IMR-90 (cell line): ENCODE data around the gene CD79B. TPM values are rescaled to one million over a fixed set of nuclear protein-coding genes. Genes with fewer than 3 reads are reported as not detected.

Experiments used
- ATAC-seq: fragments of 200-7000 bp; cut with Tn5 transposase; 2 replicates; pipeline ENCODE4 v1.9.1; 2020; ENCODE audit warnings: low read depth, mild to moderate bottlenecking, moderate library complexity
- BruUV-seq: library from RNA; stranded (reverse); fragments of 400-500 nt; replicated peaks from 2 replicates; lab custom pipeline; 2021; lab: Mats Ljungman, UMichigan
- CTCF ChIA-PET: fragments of 300-600 bp; formaldehyde crosslinking; extraction: SDS; loops from one replicate; lab custom pipeline; 2021; ENCODE audit warnings: antibody characterized with exemption; lab: Yijun Ruan, JAX
- POLR2A ChIA-PET: fragments of 300-600 bp; sonication (Branson Sonifier 250); formaldehyde crosslinking; loops from one replicate; lab custom pipeline; 2022; ENCODE audit warnings: antibody characterized with exemption; ENCODE audit not compliant: unreplicated experiment; lab: Charles Lee
- DNase-seq: peaks from one replicate; pipeline ENCODE4 v3.0.0; 2013
- H2AFZ ChIP-seq: replicated peaks from 2 replicates; pipeline ENCODE3; 2013; ENCODE audit warnings: low read length, mild to moderate bottlenecking; ENCODE audit not compliant: poor library complexity
- H2AK5ac ChIP-seq: 2 replicates; pipeline ENCODE4 v1.6.1; 2013; ENCODE audit warnings: low read depth, low read length, inconsistent platforms
- H2AK9ac ChIP-seq: replicated peaks from 2 replicates; pipeline ENCODE3; 2013; ENCODE audit warnings: mild to moderate bottlenecking, low read depth, low read length, moderate library complexity; ENCODE audit not compliant: poor library complexity
- H2BK120ac ChIP-seq: 2 replicates; pipeline ENCODE4 v1.6.1; 2013; ENCODE audit warnings: low read depth, low read length, inconsistent platforms
- H2BK15ac ChIP-seq: 3 replicates; pipeline ENCODE4 v1.6.1; 2013; ENCODE audit warnings: low read depth, low read length, inconsistent platforms
- H2BK20ac ChIP-seq: 2 replicates; pipeline ENCODE4 v1.6.1; 2013; ENCODE audit warnings: low read depth, mild to moderate bottlenecking, inconsistent platforms, low read length, moderate library complexity
- H2BK5ac ChIP-seq: 2 replicates; pipeline ENCODE4 v1.6.1; 2013; ENCODE audit warnings: mild to moderate bottlenecking, low read depth, low read length, inconsistent platforms; ENCODE audit not compliant: poor library complexity, severe bottlenecking
- H3K14ac ChIP-seq: replicated peaks from 2 replicates; pipeline ENCODE4 v1.6.1; 2013; ENCODE audit warnings: low read depth, low read length, inconsistent platforms
- H3K18ac ChIP-seq: 2 replicates; pipeline ENCODE4 v1.6.1; 2013; ENCODE audit warnings: low read depth, low read length, control low read depth
- H3K23ac ChIP-seq: 2 replicates; pipeline ENCODE4 v1.6.1; 2013; ENCODE audit warnings: low read depth, low read length, inconsistent platforms
- H3K27ac ChIP-seq: 2 replicates; pipeline ENCODE4 v1.5.1; 2013; ENCODE audit warnings: mild to moderate bottlenecking, control low read depth, low read length; ENCODE audit not compliant: insufficient read depth
- H3K27me3 ChIP-seq: 2 replicates; pipeline ENCODE4 v1.6.1; 2013; ENCODE audit warnings: low read length; ENCODE audit not compliant: control insufficient read depth, insufficient read depth
- H3K36me3 ChIP-seq: 2 replicates; pipeline ENCODE4 v1.6.1; 2013; ENCODE audit warnings: low read length, mixed read lengths; ENCODE audit not compliant: control insufficient read depth, insufficient read depth
- H3K4ac ChIP-seq: 2 replicates; pipeline ENCODE4 v1.6.1; 2013; ENCODE audit warnings: low read depth, low read length, inconsistent platforms
- H3K4me1 ChIP-seq: 2 replicates; pipeline ENCODE4 v1.6.1; 2013; ENCODE audit warnings: low read length, mixed read lengths; ENCODE audit not compliant: control insufficient read depth, insufficient read depth
- H3K4me2 ChIP-seq: 2 replicates; pipeline ENCODE4 v1.6.1; 2013; ENCODE audit warnings: low read depth, mild to moderate bottlenecking, control low read depth, low read length, moderate library complexity
- H3K4me3 ChIP-seq: 2 replicates; pipeline ENCODE4 v1.5.1; 2013; ENCODE audit warnings: low read depth, mild to moderate bottlenecking, control low read depth, low read length, moderate library complexity; ENCODE audit not compliant: insufficient read depth
- H3K56ac ChIP-seq: 2 replicates; pipeline ENCODE4 v1.6.1; 2013; ENCODE audit warnings: low read length, inconsistent platforms; ENCODE audit not compliant: insufficient read depth; ENCODE audit errors: extremely low read depth
- H3K79me1 ChIP-seq, 2 experiments: 2 replicates each; pipeline ENCODE4 v1.6.1; 2013; ENCODE audit warnings: low read length in 2 of 2, inconsistent platforms in 1 of 2, low read depth in 1 of 2
- H3K9ac ChIP-seq: 2 replicates; pipeline ENCODE4 v1.6.1; 2013; ENCODE audit warnings: low read depth, low read length, control low read depth
- H3K9me1 ChIP-seq: 2 replicates; pipeline ENCODE4 v1.6.1; 2013; ENCODE audit warnings: low read length, inconsistent platforms; ENCODE audit not compliant: insufficient read depth
- H3K9me3 ChIP-seq: 2 replicates; pipeline ENCODE4 v1.6.1; 2013; ENCODE audit warnings: low read length; ENCODE audit not compliant: control insufficient read depth, insufficient read depth
- H4K20me1 ChIP-seq: 2 replicates; pipeline ENCODE4 v1.6.1; 2013; ENCODE audit warnings: low read length, inconsistent platforms; ENCODE audit not compliant: insufficient read depth
- H4K5ac ChIP-seq: 2 replicates; pipeline ENCODE4 v1.6.1; 2013; ENCODE audit warnings: mild to moderate bottlenecking, low read depth, low read length, control low read depth
- H4K8ac ChIP-seq, 2 experiments: 2 replicates each; pipeline ENCODE4 v1.6.1; 2013; ENCODE audit warnings: low read depth in 2 of 2, low read length in 2 of 2, control low read depth in 1 of 2, inconsistent platforms in 1 of 2
- H4K91ac ChIP-seq: 2 replicates; pipeline ENCODE4 v1.6.1; 2013; ENCODE audit warnings: low read depth, low read length, inconsistent platforms; ENCODE audit not compliant: insufficient read depth
- BHLHE40 ChIP-seq: fragments of 150-350 bp; IDR thresholded peaks from 2 replicates; pipeline ENCODE4 v1.6.1; 2016; ENCODE audit warnings: mild to moderate bottlenecking, low read depth, low read length
- MAFK ChIP-seq: IDR thresholded peaks from 2 replicates; pipeline ENCODE4 v1.6.1; 2012; ENCODE audit warnings: low read depth, low read length, improper control_type of control experiment
- RCOR1 ChIP-seq: IDR thresholded peaks from 2 replicates; pipeline ENCODE4 v1.6.1; 2012; ENCODE audit warnings: mild to moderate bottlenecking, low read length, improper control_type of control experiment; ENCODE audit not compliant: insufficient replicate concordance
- SMC3 ChIP-seq: fragments of 150-350 bp; IDR thresholded peaks from 2 replicates; pipeline ENCODE4 v1.6.1; 2016; ENCODE audit warnings: low read depth, mild to moderate bottlenecking, antibody characterized with exemption, low read length, moderate library complexity
- WGBS, 2 experiments: methylation state at CpG; one replicate each; pipeline versions ENCODE4 v1.1.5 to v1.1.7; 2013; ENCODE audit warnings: missing lambda C conversion rate in 2 of 2; ENCODE audit not compliant: insufficient read length in 1 of 2; ENCODE audit errors: extremely low coverage in 2 of 2; 5-methylcytosine and 5-hydroxymethylcytosine counted together
- dilution Hi-C: fragments of 300-500 bp; cut with HindIII; formaldehyde crosslinking; loops from one replicate; pipeline ENCODE4 v1.14.3; 2018; ENCODE audit warnings: low sequenced_read_pairs; ENCODE audit not compliant: unreplicated experiment
- in situ Hi-C: fragments of 300-500 bp; cut with MboI; formaldehyde crosslinking; loops from 3 replicates; pipeline ENCODE4 v1.14.3; 2019; ENCODE audit warnings: low sequenced_read_pairs, inconsistent platforms, mixed read lengths
- intact Hi-C: fragments of 100-400 bp; cut with micrococcal nuclease; formaldehyde crosslinking; loops from 2 replicates; pipeline ENCODE4 v1.10.0; 2022
- polyA plus RNA-seq, 3 experiments: library from polyadenylated mRNA; depleted of rRNA; stranded (reverse); fragments of >200 nt; gene quantifications; 2 replicates each; pipeline ENCODE4 v1.2.3, GENCODE V29; 2012; ENCODE audit warnings: low replicate concordance in 1 of 3
- total RNA-seq: library from RNA; depleted of rRNA; stranded (reverse); fragments of >200 nt; gene quantifications from 2 replicates; pipeline ENCODE4 v1.2.3, GENCODE V29; 2012
- TF ChIP-seq, protein P1 (sequence below): fragments of 150-350 bp; IDR thresholded peaks from 2 replicates; pipeline ENCODE4 v1.6.1; 2016; ENCODE audit warnings: low read depth, mild to moderate bottlenecking, low read length, moderate library complexity, borderline replicate concordance

Gene CD79B
- total and polyA plus RNA-seq, 2 of the 4 experiments (the other 2 are of a cell fraction) = not detected

DNA sequence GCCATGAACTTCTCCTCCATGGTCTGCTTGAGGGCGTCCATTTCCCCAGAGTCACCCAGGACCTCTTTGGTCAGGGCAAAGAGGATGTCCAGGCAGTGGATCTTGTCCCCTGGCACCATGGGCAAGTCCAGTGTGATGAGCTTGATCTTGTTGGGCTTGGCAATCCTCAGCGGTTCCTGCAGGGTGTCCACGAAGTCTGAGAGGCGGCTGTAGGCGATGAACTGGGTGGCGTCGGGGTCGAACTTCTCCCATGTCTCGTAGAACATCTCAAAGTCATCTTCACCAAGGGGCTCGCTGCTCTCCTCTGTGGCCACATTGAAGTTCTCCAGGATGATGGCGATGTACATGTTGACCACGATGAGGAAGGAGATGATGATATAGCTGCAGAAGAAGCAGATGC, 9.0 kb upstream of the CD79B start:
- H3K18ac ChIP-seq = no peak overlapping the region
- H3K9ac ChIP-seq = no peak overlapping the region
- no peak overlapping the region for H3K14ac ChIP-seq
- TF ChIP-seq BHLHE40 = no peak
- TF ChIP-seq, protein P1, sequence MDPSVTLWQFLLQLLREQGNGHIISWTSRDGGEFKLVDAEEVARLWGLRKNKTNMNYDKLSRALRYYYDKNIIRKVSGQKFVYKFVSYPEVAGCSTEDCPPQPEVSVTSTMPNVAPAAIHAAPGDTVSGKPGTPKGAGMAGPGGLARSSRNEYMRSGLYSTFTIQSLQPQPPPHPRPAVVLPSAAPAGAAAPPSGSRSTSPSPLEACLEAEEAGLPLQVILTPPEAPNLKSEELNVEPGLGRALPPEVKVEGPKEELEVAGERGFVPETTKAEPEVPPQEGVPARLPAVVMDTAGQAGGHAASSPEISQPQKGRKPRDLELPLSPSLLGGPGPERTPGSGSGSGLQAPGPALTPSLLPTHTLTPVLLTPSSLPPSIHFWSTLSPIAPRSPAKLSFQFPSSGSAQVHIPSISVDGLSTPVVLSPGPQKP = no peak
- TF ChIP-seq RCOR1 = no peak
- no peak for TF ChIP-seq MAFK
- TF ChIP-seq SMC3 = no peak
- no peak overlapping the region for H2BK15ac ChIP-seq
- H3K27ac ChIP-seq = no peak overlapping the region
- no peak overlapping the region for H3K4me3 ChIP-seq
- no peaks in the 10 kb centered on the region for H3K9me1 ChIP-seq
- peaks cover 12% of the 10 kb centered on the region for H3K27me3 ChIP-seq
- H3K79me1 ChIP-seq = no peaks in the 10 kb centered on the region
- H3K4me1 ChIP-seq = no peaks in the 10 kb centered on the region
- no TSS peak for BruUV-seq
- ChIA-PET POLR2A (no interaction called here), CTCF (no interaction called here)
- intact Hi-C loops = no loop called here
- no CpG with 5 or more reads among the region's 12 CpGs for WGBS, 2 experiments
- no peak overlapping the region for H3K4me2 ChIP-seq
- no peaks in the 10 kb centered on the region for H4K20me1 ChIP-seq
- no peaks in the 10 kb centered on the region; the same call in 1 of the 2 replicates for H3K9me3 ChIP-seq
- H2BK5ac ChIP-seq = no peak overlapping the region
- no peak overlapping the region for H4K91ac ChIP-seq
- in situ Hi-C loops = no loop called here
- H2BK120ac ChIP-seq = no peak overlapping the region
- H2AK9ac ChIP-seq = no peak overlapping the region
- H3K4ac ChIP-seq = no peak overlapping the region
- H2AK5ac ChIP-seq = no peak overlapping the region
- H4K8ac ChIP-seq = no peak overlapping the region
- no peak overlapping the region for H3K23ac ChIP-seq
- no peak for DNase-seq
- no peak overlapping the region for H3K56ac ChIP-seq
- no peak overlapping the region for H4K5ac ChIP-seq
- dilution Hi-C loops = no loop called here
- H2AFZ ChIP-seq = no peak overlapping the region
- H3K36me3 ChIP-seq = no peaks in the 10 kb centered on the region
- no peak for ATAC-seq
- H2BK20ac ChIP-seq = no peak overlapping the region
